RCC 7860 (cell line): Measurements from ENCODE around the gene FLVCR2.
"Not testable (repeated sequence)": the region's sequence is repeated elsewhere in the genome, so short reads cannot be mapped to it uniquely, and the experiment has no call there.

Experiments used
- DNase-seq: peaks from one replicate; pipeline ENCODE4 v3.0.0-alpha.2; 2015; ENCODE audit warnings: low spot score
- FAIRE-seq: peaks from 2 replicates; lab custom pipeline; 2012; peaks lifted over from hg19 to GRCh38; lab: Jason Lieb, UNC

Gene FLVCR2

DNA sequence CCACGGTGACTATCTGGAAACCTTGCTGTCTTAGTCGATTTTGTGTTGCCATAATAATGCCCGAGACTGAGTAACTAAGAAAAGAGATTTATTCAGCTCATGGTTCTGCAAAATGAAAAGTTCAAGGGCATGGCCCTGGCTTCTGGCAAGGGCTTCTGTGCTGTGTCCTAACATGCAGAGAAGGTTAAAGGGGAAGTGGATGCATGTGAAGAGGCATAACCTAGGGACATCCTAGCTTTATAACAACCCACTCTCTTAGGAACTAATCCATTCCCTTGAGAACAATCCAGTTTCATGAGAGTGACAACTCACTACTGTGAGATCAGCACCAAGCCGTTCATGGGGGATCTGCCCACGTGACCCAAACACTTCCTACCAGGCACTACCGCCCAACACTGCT, 11.5 kb downstream of the FLVCR2 start:
- no peak for DNase-seq
- no peak for FAIRE-seq

DNA sequence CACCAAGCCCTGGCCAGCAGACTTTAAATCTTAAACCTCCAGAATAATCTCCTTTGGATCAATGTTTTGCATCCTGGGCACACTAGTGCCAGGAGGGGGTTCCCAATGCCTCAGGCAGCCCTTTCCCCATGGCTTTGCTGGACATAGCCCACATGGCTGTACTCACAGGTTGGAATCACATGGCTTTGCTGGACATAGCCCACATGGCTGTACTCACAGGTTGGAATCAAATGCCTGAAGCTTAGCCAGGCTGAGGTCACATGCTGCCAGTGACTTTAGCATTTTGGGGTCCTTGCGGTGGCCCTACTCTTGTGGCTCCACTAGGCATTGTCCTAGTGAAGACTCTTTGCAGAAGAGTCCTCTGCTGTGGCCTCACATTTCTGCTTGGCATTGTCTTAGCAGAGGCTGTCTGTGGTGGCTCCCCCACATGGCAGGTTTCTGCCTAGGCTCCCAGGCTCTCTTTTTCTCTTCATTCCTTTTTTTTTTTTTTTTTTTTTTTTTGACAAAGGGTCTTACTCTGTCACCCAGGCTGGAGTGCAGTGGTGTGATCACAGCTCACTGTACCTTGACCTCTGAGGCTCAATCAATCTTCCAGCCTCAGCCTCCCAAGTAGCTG, 13.0 kb downstream of the FLVCR2 start:
- DNase-seq = no peak
- FAIRE-seq = no peak

DNA sequence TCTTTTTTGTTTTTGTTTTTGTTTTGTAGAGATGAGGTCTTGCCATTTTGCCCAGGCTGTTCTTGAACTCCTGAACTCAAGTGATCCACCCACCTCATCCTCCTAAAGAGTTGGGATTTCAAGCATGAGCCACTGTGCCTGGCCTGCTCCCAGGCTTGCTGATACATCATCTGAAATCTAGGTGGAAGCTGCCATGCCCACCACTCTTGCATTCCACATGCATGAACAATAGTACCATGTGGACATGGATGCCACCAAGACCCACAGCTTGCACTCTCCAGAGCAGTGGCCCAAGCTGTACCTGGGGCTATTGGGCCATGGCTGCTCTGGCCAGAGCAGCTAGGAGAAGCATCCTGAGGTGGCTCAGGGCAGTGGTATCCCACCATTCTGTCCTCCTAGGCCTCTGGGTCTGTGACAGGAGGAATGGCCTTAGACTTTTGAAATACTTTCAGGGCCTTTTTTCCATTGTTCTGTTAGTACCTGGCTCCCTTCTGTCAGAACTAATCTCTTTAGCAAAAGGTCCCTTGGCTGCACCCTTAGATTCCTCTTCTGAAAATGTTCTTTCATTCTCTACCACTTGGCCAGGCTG, 13.7 kb downstream of the FLVCR2 start:
- FAIRE-seq = no peak
- DNase-seq = no peak

DNA sequence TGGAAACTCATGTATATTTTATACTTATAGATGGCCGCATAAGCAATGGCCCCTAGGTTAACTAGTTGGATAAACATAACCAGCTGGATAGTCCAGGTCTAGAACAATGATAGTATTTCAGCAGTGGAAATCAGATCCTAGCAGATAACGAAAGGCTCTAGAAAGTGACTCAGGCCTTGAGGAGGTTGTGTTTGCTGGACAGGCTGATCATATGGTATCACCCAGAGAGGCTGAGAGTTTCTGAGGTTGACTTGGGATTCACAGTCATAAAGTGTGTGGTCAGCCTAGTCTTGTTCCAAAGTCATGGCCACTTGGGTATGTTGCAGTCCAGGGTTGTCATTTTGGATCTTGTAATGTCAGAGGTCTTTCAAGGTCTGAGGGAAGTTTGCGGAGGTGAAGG, 16.8 kb downstream of the FLVCR2 start:
- FAIRE-seq (no peak), DNase-seq (no peak)

DNA sequence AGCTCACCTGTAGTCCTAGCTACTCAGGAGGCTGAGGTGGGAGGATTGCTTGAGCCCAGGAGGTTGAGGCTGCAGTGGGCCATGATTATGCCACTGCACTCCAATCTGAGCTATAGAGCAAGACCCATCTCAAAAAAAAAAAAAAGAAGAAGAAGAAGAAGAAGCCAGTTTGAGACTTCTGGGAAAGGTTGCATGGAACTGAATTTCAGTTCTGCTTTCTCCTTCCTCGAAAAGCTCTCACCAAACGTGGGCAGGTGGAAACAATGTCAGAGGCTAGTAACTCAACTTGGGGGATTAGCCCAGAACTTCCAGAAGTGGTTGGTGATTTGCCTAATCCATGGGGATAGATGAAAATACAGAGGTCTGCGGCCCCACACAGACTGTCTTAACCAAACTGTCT, 18.7 kb downstream of the FLVCR2 start:
- no peak for DNase-seq
- no peak for FAIRE-seq

DNA sequence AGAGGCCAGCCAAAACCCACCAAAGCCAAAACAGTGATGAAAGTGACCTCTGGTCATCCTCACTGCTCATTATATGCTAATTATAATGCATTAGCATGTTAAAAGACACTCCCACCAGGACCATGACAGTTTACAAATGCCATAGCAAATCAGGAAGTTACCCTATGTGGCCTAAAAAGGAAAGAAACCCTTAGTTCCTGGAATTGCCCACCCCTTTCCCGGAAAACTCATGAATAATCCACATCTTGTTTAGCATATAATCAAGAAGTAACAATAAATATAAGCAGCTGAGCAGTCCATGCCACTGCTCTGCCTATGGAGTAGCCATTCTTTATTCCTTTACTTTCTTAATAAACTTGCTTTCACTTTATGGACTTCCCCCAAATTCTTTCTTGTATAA, 21.7 kb downstream of the FLVCR2 start:
- DNase-seq, FAIRE-seq: not testable (repeated sequence)

DNA sequence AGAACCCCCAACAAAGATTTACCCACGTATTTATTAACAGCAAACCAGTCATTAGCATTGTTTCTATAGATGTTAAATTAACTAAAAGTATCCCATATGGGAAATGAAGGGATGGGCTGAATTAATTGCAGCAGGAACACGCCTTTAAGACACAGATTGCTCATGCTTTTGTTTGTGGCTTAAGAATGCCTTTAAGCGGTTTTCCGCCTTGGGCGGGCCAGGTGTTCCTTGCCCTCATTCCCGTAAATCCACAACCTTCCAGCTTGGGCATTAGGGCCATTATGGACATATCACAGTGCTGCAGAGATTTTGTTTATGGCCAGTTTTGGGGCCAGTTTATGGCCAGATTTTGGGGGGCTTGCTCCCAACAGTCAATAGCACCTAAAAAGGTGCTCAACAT, 22.6 kb downstream of the FLVCR2 start:
- FAIRE-seq = not testable (repeated sequence)

DNA sequence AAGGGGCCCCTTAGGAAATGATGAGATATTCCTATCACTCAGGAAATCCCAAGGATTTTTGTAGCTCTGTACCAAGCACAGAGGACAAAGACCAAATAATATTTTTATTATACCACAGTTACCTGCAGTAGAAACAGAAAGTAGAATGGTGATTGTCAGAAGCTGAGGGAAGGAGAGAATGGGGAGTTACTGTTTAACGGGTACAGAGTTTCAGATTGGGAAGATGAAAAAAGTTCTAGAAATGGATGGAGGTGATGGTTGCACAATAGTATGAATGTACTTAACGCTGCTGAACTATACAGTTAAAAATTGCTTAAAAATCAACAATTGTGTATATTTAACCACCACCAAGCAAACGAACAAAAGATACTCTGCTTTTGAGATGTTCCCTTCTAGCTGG, 24.1 kb downstream of the FLVCR2 start:
- DNase-seq (no peak), FAIRE-seq (no peak)

More for the DNA sequence above, 22.6 kb downstream of the FLVCR2 start:
- DNase-seq = not testable (repeated sequence)

DNA sequence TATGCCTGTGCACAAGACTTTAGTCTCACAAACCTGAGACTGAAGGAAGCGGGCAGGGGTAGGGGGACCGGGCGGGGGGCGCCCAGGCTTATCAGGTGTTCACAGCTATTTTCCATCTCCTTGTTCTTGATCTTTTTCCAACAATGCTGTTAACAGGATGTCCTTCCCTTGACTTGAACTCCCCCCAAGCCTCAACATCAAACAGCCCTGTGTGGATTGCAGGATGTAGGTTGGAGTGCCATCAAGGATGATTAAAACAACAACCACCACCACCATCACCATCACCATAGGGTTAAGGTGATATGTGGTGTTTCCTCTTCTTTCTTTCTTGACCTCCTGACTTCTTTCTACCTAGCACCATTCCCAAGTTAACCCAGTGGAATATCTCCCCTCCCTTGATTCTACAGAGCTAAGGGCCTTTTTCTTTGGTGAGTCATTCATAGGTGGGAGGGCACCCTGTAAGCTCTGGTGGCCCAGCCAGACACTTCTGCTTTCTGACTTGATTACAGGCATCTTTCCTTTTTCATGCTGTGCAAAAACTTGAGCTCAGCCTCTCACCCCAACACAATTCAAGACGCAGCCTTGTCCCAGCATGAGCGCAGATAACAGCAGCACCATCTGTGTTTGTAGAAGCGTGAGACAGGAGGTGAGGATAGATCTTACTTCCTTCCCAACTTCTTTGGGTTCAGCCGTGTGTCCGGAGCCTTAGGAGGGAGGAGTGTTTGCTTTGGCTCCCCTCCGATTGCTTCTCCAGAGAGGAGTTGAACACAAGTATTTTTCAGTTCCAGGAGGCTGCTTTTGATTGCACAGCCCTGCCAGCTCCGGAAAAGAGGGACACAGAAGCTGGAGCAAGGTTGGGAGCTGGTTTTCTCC, 26.8 kb downstream of the FLVCR2 start:
- FAIRE-seq (no peak), DNase-seq (no peak)

DNA sequence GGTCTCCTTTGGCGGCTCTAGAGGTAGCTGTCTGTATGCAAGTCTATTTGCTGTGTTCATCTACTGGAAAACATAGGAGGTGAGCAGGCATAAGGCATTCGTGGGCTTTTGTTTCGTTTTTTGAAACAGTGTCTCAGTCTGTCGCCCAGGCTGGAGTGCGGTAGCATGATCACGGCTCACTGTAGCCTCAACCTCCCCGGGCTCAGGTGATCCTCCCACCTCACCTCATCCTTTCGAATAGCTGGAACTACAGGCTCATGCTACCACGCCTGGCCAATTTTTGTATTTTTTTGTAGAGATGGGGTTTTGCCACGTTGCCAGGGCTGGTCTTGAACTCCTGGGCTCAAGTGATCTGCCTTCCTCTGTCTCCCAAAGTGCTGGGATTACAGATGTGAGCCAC, 27.5 kb downstream of the FLVCR2 start:
- no peak for FAIRE-seq

DNA sequence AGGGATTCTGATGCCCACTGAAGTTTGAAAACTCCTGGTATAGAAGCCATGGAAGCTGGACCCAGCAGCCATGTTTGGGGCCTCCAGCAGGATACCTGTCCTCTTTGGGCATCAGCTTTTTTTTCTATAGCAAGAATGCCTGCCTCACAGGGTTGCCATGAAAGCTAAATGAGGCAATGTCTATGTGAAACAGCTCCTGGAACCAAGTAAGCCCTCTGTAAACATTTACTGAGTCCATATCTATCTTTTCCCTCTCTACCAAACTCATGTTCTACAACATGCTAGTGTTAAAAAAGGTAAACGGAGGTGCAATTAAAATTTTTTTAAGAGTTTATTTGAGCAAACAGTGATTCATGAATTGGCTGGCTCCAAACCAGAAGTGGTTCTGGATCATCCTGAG, 28.6 kb downstream of the FLVCR2 start:
- FAIRE-seq (no peak), DNase-seq (no peak)

More for the DNA sequence above, 27.5 kb downstream of the FLVCR2 start:
- DNase-seq = no peak

DNA sequence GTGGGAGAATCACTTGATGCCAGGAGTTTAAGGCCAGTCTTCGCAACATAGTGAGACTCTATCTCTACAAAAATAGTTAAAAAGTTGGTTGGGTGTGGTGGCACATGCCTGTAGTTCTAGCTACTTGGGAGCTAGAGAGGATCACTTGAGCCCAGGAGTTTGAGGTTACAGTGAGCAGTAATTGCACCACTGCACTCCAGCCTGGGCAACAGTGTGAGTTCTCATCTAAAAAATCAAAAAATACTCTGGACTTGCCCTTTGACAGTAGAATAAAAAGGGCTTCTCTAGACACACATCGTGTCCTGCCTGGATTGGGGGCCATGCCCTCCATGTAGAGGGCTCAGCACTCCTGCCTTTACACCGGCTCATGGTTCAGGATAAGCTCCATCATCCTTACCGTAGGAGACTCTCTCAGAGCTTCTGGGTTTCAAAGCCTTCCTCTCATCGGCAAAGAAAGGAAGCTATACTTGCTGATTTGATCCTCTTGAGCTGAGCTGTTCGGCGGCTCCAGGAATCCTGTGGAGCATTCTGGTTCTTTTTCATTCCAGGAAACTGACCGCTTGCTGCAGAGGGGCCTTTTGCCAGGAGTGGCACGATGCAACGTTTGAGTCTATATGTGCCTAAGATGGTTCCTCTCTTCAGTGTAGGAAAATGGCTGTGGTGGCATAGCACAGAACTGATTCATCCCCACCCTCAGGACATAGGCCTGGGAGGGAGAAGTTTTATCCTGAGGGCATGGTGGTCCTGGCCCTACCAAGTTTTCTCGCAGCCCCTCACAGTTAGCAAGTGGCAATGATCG, 29.6 kb downstream of the FLVCR2 start:
- FAIRE-seq (no peak), DNase-seq (no peak)

DNA sequence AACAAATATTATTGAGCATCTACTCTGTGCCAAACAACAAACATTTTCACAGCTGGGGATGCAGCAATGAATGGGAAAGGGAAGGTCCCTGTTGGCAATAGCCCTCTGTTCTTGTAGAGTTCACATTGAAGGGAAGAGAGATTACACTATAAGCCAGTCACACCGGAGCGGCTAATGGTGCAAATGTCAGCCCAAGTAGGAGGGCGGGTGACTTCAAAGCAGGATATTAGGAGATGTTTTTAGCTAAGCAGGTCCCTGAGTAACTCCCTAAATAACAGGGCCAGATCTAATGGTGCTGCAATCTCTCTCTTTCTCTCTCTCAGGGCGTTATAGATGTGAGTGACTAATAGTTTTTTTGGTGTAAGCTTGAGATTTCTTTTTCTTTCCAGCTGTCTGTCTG, 30.7 kb downstream of the FLVCR2 start:
- no peak for DNase-seq
- FAIRE-seq = no peak

DNA sequence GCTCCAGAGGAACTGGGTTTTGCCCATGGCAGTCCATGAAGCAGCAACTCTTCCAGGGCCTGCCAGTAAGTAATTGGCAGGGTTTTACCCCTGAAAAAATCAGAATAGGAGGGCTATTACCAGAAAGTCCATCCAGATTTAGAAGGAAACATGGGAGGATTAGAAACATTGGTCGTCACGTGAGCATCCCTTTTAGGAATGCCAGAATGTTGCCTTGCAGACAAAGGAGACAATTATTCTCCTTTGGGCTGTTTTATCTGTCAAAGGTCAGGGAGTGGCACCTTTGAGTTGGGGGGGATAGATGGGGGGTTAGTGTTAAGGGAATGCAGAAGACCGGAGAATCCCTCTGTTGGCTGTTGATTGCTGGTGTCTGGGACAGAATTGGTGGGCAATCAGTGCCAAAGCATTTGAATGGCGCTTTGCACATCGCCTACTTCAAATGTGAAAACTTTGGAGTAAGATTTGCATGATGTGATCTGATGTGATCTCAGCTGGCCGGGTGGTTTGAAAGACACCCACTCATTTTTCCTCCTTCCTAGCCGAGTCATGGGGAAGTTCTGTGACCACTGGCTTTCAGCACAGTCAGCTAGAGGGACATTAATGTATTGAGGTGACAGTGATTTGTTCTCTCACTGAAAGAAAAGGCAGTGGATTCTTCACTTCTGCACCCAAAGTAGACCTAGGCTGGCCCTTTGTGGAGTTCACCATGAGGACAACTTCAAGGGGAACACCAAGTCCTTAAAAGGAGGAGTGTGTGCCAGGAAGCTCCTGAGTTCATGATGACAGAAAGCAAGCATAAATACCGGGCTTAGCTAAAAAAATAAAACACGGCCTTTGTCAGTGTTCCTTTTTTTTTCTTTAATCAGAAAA, 31.4 kb downstream of the FLVCR2 start:
- DNase-seq = no peak
- no peak for FAIRE-seq

DNA sequence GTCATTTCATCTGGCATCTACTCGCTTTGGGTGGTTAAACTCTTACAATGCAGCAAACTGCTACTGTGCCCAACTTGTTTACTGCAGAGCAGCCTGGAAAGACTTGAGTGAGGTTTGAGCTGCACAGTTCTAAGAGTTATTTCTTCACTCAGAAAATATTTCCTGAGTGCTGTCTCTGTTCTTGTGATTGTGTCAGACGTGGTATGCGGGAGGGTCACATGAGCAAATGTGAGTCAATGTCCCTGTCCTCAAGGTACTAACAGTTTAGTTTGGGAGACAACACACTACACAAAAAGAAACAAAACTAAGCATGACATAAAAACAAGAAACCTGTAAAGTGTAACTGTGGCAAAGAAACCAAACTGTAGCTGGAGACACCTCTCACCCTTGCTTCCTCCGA, 32.4 kb downstream of the FLVCR2 start:
- FAIRE-seq (no peak), DNase-seq (no peak)

DNA sequence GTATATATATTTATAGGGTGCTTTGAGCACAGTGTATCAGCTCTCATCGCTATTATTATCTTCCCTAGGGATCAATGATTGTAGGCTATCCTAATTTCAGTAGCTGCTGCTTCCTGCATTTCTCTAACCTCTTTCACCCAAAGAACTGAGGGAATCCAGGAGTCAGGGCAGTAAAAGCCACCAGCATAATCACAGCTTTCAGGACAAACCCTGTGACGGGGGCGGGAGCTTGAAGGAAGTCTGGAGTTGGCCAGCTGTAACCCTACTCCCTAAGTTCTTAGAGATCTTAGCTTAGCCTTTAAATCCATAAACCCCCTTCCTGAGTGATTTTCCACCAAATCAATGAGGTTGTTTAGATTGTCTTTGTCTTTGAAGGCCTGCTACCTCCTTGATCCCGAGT, 33.7 kb downstream of the FLVCR2 start:
- FAIRE-seq = no peak
- DNase-seq = no peak

DNA sequence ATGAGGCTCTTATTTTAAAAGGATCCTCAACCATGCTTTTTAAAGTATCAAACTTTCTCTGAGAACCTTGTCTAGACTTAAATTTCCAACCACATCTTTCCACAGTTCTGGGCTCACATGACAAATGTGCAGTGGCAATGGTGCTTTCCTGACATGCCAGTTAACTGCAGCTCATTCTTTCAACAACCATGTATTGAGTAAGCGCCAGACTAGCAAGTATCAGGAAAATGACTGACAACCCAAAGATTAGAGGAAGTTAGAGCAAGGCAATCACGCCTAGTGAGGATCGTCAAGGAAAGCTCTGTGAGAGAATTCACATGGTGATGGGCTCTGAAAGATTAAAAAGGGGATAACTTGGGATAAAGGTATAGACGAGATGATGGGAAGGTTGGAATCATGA, 35.8 kb downstream of the FLVCR2 start:
- FAIRE-seq (no peak), DNase-seq (no peak)

DNA sequence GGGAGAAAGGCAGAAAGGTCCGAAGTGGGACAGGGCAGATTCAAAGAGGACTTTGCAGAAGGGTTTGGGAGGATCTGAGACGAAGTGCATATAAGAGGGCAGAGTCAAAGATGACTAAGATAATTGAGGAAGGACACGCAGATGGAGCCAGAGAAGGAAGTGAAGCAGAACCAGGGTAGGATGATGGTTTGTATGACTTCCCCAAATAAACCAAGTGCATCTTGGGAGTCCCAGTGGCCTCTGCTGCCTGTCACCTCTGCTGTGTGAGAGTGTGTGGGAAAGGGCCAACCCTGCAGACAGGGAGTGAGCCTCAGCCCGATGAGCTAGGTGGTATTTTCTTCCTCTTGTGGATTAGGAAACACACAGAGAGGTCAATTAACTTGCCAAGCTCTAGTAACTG, 36.8 kb downstream of the FLVCR2 start:
- FAIRE-seq (no peak), DNase-seq (no peak)

DNA sequence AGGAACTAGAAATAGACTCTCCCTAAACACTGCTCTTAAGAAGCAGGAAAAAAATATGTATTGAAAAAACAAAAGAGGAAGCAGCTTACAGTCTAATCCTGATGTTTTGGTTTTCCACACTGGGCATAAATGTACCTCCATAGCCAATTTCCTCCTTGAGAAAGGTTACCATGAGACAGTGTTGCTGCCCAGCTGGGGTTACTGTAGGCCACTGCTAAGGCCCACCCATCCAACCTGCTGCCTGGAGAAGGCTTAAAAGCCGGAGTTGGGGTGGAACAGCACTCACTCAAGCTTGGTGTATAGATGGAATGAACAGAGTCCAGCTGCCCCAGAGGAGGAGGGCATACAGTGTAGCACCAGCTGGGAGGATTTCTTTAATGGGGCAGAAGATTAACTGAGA, 41.1 kb downstream of the FLVCR2 start:
- DNase-seq (no peak), FAIRE-seq (no peak)

DNA sequence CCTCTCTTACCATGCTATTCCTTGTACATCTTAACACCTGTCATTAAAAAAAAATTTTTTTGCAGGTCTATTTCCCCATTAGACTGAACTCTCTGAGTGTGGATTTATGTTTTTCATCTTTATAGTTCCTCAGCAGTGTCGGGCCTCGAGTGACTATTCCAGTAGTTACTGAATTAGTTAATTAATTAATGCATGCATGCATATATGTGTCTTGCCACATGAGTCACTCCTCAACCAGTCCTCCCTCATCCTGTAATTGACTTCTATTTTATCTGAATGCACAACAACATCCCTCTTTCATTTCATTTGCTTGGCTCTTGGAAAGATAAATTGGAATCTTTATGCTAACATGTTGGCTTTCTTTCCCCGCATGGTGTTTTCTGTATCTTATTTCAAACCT, 46.6 kb downstream of the FLVCR2 start:
- no peak for DNase-seq
- FAIRE-seq = no peak
